NK-92 treated with Interleukin-12 subunit alpha and Interleukin-12 subunit beta, amount 100 ng/mL, for 24 hours (cell line): ENCODE measurements around the gene CKB.

ENCODE experiments used
- DNase-seq: peaks from one replicate; lab custom pipeline; 2025; lab: John Stamatoyannopoulos, UW

The CKB gene

GRCh38 chr14:103485504-103485903 is 37.1 kb downstream of the CKB start:
- no peak for DNase-seq

DNA sequence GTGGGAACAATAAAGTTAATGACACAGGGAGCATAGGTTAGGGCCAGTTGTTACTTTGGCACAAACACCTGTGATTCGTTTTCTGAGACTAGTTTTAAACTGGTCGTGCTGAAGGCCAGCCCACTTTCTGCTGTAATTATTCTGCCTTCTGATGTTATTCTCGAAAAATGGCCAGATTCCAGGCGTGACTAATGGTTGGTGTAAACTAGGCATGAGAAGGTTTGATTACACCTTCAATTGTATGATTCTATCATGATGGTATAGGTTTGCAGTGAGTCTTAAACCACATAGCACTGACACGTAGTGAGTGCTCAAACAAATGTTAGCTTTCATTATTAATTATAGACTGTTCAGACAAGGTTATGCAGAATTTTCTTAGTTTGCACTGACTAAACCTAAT is 39.0 kb downstream of the CKB start:
- DNase-seq: no peak

DNA sequence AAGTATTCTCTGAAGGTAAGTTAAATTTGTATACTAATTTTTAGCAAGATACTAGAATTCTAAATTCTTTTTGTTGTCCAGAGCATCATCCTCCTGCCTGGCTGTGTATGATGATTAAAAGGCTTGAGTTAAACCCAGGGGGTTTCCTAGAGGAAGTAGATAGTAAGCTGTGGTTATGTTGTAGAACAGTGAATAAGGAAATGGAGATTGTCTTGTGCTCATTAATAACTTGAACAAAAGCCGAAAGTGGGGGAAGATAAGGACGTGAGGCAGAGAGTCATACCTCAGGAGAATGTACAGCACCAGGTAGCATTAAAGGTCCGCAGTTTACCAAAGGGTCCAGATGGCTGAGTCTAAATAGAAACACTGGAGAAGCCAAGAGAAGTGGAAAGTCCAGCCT is 42.0 kb downstream of the CKB start:
- DNase-seq: no peak

DNA sequence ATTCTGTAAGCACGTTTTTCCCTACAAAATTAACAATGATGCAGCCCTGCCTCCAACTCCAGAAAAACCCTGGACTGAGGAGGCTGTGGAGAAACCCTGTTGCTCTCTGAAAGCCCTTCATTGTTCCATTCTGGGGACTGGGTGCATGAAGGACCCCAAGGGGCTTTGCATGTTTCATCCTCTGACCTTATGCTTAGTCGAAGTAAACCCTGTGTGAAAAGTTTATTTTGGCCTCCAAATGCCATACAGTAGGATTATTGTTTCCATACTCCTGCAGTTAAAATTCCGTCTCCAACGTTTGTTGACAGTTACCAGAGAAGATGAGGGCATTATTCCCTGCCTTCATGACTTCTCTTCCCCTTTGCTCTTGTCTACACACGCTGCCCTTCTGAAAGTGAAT is 46.0 kb downstream of the CKB start:
- no peak for DNase-seq

DNA sequence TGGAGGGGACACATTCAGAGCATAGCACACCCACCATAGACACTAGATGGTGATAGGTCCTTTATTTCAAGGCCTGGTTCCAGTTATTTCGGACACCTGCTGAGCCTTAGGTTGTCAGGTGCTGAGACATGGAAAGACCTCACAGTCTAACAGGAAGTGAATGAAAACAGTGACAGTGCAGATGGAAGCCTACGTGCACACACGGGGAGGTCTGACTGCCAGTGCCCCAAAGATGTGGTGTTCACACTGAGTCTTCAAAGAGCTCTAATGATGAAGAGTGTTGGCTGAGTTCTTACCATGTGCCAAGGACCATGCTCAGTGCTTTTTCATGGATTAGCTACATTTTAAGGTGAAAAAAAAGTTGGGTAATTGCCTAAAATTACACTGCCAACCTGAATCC is 46.6 kb downstream of the CKB start:
- DNase-seq: no peak

DNA sequence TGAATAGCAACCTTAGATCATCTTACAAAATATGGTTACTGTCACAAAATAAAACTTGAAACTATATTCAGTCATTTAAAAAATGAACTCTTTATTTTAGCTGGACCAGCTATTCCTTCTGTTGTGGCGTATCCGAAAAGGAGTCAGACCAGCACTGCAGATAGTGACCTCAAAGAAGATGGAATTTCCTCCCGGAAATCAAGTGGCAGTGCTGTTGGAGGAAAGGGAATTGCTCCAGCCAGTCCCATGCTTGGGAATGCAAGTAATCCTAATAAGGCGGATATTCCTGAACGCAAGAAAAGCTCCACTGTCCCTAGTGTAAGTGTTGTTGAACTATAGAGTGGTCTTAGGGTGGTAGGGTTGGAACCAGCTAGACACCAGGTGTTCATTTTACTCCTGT is 47.7 kb downstream of the CKB start:
- DNase-seq: no peak

GRCh38 chr14:103472939-103473338 is 49.7 kb downstream of the CKB start:
- no peak for DNase-seq
